HL-60 (cell line): ENCODE data around the gene PHETA1.

Source experiments
- DNase-seq, 2 experiments: peaks; one replicate each; pipeline ENCODE4 v3.0.0-alpha.2; 2010 to 2020; ENCODE audit warnings: low read depth in 1 of 2, low spot score in 1 of 2
- H3K27ac ChIP-seq: fragments of 250-450 bp; sonication (Bioruptor Pico); replicated peaks from 2 replicates; pipeline ENCODE4 v1.5.1; 2020; ENCODE audit warnings: mild to moderate bottlenecking, moderate library complexity
- H3K27me3 ChIP-seq: fragments of 250-450 bp; sonication (Bioruptor Pico); 2 replicates; pipeline ENCODE4 v1.5.1; 2021; ENCODE audit warnings: mild to moderate bottlenecking, moderate library complexity; ENCODE audit not compliant: insufficient read depth, poor library complexity, severe bottlenecking
- H3K4me3 ChIP-seq: replicated peaks from 2 replicates; pipeline ENCODE4 v1.5.1; 2011; ENCODE audit warnings: mild to moderate bottlenecking, control low read depth, low read length; ENCODE audit not compliant: insufficient read depth
- GABPA ChIP-seq: IDR thresholded peaks from 2 replicates; pipeline ENCODE4 v1.6.1; 2012; ENCODE audit warnings: low read depth
- POLR2AphosphoS5 ChIP-seq: IDR thresholded peaks from 2 replicates; pipeline ENCODE4 v1.6.1; 2012; ENCODE audit warnings: low read depth
- SPI1 ChIP-seq: IDR thresholded peaks from 2 replicates; pipeline ENCODE4 v1.6.1; 2012; ENCODE audit warnings: low read depth, mild to moderate bottlenecking, borderline replicate concordance
- TF ChIP-seq, protein P1 (sequence below): IDR thresholded peaks from one replicate; pipeline ENCODE4 v1.5.1; 2011; ENCODE audit warnings: low read length, control low read depth, inconsistent platforms; ENCODE audit not compliant: insufficient read depth
- TF ChIP-seq, protein P2 (sequence below): IDR thresholded peaks from 2 replicates; pipeline ENCODE4 v1.6.1; 2012; ENCODE audit warnings: low read depth; ENCODE audit not compliant: insufficient replicate concordance

The PHETA1 gene

DNA sequence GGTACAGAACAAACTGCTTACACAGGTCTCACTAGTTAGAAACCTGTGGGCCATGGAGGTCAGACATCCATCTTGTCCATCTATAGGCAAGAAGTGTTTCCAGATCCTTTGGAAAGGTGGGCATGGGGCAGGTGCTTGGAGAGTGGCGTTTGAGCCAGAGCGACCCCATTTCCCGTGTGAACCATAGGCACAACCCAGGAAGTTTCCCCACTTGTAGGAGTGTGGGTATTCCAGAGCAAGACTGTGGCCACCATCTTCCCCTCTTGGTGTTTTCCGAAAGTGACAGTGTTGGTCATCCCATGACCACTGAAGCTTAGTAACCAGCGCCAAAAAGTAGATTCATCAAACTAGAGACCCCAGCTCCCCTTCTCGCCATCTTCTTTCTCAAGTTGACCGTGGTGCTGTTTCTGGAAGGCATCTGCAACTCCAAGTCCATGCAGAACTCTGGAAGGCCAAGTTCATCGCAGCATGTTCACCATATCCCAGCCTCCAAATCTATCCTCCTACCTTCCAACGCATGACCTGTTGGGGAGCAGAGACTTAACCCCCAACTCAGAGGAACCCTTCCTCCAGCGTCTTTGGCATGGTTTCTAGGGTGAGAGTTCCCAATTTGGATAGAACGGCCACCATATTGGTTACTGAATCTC lies 19.7 kb downstream of the PHETA1 start:
- H3K4me3 ChIP-seq, result no peak overlapping the region
- H3K27ac ChIP-seq, result no peak overlapping the region
- H3K27me3 ChIP-seq, result no peaks in the 10 kb centered on the region
- TF ChIP-seq, protein P1, sequence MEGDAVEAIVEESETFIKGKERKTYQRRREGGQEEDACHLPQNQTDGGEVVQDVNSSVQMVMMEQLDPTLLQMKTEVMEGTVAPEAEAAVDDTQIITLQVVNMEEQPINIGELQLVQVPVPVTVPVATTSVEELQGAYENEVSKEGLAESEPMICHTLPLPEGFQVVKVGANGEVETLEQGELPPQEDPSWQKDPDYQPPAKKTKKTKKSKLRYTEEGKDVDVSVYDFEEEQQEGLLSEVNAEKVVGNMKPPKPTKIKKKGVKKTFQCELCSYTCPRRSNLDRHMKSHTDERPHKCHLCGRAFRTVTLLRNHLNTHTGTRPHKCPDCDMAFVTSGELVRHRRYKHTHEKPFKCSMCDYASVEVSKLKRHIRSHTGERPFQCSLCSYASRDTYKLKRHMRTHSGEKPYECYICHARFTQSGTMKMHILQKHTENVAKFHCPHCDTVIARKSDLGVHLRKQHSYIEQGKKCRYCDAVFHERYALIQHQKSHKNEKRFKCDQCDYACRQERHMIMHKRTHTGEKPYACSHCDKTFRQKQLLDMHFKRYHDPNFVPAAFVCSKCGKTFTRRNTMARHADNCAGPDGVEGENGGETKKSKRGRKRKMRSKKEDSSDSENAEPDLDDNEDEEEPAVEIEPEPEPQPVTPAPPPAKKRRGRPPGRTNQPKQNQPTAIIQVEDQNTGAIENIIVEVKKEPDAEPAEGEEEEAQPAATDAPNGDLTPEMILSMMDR, result no peak
- TF ChIP-seq SPI1, result no peak
- no peak for TF ChIP-seq POLR2AphosphoS5
- TF ChIP-seq, protein P2, sequence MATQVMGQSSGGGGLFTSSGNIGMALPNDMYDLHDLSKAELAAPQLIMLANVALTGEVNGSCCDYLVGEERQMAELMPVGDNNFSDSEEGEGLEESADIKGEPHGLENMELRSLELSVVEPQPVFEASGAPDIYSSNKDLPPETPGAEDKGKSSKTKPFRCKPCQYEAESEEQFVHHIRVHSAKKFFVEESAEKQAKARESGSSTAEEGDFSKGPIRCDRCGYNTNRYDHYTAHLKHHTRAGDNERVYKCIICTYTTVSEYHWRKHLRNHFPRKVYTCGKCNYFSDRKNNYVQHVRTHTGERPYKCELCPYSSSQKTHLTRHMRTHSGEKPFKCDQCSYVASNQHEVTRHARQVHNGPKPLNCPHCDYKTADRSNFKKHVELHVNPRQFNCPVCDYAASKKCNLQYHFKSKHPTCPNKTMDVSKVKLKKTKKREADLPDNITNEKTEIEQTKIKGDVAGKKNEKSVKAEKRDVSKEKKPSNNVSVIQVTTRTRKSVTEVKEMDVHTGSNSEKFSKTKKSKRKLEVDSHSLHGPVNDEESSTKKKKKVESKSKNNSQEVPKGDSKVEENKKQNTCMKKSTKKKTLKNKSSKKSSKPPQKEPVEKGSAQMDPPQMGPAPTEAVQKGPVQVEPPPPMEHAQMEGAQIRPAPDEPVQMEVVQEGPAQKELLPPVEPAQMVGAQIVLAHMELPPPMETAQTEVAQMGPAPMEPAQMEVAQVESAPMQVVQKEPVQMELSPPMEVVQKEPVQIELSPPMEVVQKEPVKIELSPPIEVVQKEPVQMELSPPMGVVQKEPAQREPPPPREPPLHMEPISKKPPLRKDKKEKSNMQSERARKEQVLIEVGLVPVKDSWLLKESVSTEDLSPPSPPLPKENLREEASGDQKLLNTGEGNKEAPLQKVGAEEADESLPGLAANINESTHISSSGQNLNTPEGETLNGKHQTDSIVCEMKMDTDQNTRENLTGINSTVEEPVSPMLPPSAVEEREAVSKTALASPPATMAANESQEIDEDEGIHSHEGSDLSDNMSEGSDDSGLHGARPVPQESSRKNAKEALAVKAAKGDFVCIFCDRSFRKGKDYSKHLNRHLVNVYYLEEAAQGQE, result no peak
- TF ChIP-seq GABPA, result no peak
- DNase-seq, result no peak

DNA sequence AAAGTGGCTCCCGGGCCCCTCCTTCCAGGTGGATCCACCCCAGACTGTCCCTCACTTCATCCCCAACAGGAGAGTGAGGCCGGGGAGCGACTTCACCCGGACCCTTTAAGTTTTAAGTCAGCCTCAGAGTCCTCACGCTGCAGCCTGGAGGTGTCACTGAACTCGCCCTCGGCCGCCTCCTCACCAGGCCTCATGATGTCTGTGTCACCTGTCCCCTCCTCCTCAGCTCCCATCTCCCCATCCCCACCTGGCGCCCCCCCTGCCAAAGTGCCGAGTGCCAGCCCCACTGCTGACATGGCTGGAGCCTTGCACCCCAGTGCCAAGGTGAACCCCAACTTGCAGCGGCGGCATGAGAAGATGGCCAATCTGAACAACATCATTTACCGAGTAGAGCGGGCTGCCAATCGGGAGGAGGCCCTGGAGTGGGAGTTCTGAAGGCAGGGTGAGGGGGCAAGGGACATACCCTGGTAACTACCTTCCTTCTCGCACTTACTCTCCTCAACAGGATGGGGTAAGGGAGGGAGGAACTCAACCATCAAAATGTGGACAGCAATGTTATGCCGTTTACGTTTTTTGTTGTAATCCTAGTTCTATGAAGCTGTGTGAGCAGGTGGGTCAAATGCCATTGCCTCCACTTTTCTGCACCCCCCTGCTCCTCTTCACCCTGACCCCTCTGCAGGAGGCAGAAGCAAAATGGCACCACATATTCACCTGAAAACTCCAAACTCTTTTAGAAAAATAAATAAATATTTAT lies 20.8 kb downstream of the PHETA1 start:
- Histone ChIP-seq H3K27me3 (no peaks in the 10 kb centered on the region), H3K4me3 (no peak overlapping the region), H3K27ac (no peak overlapping the region)
- TF ChIP-seq GABPA, result no peak
- TF ChIP-seq, protein P1, result no peak
- TF ChIP-seq, protein P2, result no peak
- TF ChIP-seq SPI1, result no peak
- no peak for TF ChIP-seq POLR2AphosphoS5
- no peak for DNase-seq

DNA sequence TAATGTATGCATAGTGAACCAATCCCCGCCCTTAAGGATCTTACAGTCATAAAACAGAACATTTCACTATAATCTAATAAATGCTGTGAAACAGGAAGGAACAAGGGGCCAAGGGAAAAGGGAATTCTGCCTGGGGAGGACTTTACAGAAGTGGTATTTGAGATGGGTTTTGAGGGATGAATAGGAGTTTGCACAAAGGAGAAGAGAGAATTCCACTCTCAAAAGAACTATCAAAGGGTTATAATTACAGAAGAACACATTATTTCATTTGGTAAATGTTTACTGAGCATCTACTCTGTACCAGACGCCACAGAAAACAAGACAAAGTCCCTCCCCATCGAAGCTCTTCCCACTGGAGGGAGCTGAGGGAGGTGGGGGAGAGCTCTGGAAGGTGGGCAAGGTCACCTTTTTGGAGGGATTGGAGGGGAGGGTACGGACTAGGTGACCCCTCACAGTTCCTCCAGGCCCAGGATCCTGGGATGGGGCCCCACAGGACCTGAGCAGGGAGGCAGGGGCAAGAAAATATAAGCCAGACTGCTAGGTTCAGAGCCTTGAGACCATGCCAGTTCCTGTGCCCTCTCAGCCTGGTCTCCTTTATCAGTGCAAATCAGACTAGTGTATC lies 24.5 kb downstream of the PHETA1 start:
- no peak for DNase-seq
- TF ChIP-seq GABPA, result no peak
- TF ChIP-seq, protein P1, result no peak
- no peak for TF ChIP-seq POLR2AphosphoS5
- no peak for TF ChIP-seq SPI1
- TF ChIP-seq, protein P2, result no peak
- Histone ChIP-seq H3K27ac (no peak overlapping the region), H3K27me3 (no peaks in the 10 kb centered on the region), H3K4me3 (no peak overlapping the region)
